HG03439 (cell line): ENCODE data around the gene COL8A1.
"Not testable (repeated sequence)": the region's sequence is repeated elsewhere in the genome, so short reads cannot be mapped to it uniquely, and the experiment has no call there.

ENCODE experiments used
- ATAC-seq: cut with Tn5 transposase; IDR thresholded peaks from one replicate; pipeline ENCODE4 v1.9.1; 2021; ENCODE audit warnings: mild to moderate bottlenecking, moderate library complexity; ENCODE audit not compliant: unreplicated experiment

COL8A1 gene

DNA sequence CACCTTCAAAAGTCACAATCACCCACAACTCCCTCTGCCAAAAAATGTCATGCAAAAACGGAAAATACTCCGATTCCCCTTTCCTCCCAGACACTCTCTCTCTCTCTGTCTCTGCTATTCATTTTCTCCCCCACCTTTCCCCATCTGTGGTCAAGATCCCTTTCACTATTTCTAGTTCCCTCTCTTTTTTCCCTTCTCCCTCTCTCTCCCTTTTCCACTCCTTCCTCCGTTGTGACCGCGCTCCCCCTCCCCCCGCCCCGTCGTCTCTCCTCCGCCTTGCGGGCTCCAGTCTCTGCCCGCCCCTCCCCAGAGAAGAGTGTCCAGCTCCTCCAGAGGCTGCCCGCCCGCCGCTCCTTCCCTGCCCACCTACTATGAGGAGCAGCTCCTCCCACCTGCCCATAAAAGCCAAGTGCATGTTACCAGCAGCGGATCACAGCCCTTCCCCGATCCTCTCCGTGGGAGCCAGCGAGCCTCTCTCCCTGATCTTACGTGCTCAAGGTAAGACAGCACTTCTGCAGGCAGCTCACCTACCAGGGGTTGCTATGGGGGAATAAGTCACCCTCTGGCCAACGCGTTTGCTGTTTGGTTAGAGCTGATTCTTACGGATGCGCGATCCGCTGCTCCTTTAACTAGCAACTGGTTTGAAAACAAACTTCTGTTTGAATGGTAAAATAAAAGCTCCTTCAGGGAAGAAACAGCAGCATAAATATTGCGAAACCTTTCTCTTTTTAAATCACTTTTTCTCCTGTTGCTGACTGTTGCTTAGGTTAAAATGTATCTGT, at the start of gene COL8A1:
Gene COL8A1, plus strand, starts transcription at position 428 of the 782 bp plus-strand sequence. CDS start 152,089 bp downstream, outside the sequence.
- ATAC-seq = no peak

DNA sequence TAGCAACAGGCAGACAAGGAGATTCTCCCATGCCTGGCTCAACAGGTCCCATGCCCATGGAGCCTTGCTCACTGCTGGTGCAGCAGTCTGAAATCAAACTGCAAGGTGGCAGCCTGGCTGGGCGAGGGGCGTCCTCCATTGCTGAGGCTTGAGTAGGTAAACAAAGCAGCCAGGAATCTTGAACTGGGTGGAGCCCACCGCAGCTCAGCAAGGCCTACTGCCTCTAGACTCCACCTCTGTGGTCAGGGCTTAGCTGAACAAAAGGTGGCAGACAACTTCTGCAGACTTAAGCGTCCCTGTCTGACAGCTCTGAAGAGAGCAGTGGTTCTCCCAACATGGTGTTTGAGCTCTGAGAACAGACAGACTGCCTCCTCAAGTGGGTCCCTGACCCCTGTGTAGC, 49.2 kb upstream of the COL8A1 start:
- not testable (repeated sequence) for ATAC-seq

DNA sequence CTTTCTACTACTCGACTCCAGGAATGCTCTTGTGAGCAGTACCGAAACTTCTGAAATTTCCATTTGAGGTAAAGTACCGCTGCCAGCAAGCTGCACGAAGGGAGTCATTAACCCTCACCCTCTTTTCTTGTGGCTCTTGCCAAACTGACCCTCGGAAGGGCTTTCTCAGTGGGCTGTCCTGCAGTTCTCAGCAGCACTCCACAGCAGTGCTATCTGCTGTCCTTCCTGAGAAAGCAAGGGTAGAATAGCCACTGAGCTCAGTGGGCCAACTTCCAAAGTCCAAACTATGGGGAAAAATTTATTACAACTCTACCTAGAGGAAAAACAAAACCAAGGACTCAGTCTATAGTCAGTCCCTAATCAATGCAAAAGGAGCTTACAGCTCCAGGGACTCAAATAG, 38.5 kb upstream of the COL8A1 start:
- ATAC-seq = no peak

DNA sequence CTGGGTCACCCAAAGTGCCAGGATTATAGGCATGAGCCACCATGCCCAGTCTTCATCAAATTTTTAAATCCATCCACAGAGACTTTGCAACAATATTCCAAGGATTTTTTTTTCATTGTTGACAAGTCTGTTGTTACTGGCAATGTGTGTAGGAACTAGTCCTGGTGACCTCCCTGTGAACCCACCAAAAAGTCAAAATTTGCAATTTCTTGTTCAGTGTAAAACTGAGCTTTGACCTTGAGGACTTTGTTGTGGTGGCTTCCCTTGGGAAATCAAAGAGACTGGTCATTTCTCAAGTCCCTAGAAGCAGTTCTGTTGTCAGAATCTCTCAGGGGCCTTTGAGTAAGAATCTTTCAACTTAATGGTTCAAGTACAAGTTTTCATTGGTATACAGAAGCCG, 36.9 kb upstream of the COL8A1 start:
- ATAC-seq = no peak

DNA sequence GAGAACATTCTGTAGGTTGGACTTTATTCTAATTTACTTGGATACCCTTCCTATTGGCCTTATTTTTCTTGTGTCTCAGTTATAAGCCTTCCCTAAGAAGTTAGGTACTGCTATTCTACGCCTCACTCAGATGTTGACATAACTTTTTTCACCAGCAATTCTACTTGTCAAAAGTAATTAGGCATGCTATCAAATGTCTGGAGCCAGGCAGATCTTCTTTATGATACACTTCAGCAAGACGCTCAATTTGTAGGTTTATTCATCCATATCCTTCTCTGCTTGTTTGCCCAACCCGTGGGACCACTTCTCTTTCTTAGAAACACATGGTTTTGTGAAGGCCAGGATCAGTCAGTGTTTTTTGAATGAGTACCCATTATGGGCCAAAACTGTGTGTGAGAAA, 36.2 kb upstream of the COL8A1 start:
- ATAC-seq = no peak

DNA sequence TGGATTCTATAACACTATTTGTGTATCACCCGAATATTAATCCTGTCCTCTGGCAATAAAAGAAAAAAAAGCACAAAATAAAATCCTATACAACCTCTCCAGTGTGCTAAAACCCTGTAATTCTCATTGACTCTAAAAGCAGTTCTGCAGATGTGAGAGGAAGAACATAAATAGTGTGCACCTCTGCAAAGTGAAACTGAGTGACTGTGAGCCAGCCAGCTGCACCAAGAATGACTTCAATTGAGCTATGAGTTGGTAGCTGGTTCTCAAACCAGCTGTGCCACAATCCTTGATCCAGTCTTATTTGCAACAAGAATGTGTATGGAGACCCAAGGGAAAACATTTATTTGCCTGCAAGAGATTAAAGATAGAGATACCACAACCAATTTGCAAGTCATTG, 31.2 kb upstream of the COL8A1 start:
- peak; percentile 93 for ATAC-seq

DNA sequence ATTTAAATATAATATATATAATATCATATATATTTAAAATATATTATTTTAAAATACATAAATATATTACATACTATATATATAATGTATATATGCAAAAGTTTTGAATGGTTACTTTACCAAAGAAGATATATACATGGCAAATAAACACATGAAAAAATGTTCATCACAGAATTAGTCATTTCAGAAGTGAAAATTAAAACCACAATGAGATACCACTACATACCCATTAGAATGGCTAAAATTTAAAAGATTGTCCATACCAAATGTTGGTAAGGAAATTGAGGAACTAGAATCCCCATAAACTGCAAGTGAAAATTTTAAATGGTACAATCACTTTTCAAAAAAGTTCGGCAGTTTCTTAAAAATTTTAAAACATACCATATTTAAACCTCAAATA, 23.6 kb upstream of the COL8A1 start:
- no peak for ATAC-seq

DNA sequence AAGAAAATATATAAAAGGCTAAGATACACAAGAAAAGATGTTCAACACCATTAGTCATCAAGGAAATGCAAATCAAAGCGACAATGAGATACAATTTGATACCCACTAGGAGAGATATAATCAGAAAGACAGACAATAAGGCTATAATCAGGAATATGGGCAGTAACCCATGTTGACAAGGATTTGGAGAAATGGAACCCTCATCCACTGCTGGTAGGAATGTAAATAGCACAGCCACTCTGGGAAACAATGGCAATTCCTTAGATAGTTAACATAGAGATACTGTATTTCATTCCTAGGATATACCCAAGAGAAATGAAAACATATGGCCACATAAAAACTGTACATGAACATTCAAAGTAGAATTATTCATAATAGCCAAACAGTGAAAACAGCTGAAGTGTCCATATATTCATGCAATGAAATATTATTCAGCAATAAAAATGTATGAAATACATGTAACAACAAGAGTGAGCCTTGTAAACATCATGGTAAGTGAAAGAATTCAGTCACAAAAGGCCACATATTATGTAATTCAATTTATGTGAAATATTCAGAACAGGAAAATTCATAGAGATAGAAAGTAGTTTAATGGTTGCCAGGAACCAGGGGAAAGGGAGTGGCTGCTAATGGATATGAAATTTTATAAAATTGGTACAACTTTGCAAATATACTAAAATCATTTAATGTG, 18.2 kb upstream of the COL8A1 start:
- ATAC-seq = no peak

DNA sequence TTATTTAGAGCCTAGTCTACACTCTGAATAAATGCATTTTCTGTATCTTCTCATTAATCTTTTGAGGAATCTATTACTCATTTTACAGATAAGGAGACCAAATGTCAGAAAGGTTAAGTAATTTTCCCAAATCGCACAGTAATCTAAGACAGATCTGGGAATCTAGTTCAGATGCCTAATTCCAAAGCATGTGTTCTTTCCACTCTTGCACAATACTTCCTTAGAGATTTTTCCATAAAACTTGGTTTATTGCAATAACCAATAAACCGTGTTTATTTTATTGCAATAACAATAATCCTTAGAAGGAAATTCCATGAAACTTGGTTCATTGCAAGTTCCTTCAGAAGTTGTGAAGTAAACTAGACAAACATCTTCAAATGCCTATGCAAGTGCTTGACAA, 17.4 kb upstream of the COL8A1 start:
- ATAC-seq = no peak

DNA sequence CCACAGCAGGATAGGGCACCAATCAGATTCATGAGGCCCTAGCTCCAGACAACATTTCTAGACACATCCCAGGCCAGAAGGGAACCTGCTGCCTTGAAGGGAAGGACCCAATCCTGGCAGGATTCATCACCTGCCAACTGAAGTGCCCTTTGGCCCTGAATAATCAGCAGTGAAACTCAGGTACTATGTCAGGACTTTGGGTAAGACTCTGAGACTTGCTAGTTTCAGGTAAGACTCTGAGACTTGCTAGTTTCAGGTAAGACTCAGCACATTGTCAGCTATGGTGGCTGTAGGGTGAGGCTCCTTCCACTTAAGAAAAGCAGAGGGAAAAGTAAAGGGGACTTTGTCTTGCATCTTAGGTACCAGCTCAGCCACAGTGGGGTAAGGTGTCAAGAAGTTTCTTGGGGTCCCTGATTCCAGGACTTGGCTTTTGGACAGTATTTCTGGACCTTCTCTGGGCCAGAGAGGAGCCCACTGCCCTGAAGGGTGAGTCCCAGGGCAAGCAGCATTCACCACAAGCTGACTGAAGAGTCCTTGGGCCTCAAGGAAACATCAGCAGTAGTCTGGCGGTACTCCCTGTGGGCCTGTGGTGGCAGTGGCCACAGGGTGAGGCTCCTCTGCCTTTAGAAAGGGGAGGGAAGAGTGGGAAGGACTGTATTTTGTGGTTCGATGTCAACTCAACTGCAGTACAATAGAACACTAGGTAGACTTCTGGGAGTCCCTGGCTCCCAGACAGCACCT, 13.7 kb upstream of the COL8A1 start:
- ATAC-seq = no peak

DNA sequence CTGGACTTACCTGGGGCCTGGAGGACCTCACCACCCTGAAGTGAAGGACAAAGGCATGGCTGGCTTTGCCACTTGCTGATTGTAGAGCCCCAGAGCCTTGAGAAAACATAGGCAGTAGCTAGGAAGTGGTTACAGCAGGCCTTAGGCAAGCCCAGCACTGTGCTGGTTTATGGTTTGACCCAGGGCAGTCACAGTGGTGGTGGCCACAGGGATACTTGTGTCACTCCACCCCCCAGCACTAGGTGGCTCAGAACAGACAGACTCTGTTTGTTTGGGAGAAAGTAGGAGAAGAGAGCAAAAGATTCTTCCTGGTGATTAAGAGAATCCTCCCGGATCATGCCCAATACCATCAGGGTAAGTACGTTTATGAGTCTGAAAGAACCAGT, 13.2 kb upstream of the COL8A1 start:
- ATAC-seq = no peak

DNA sequence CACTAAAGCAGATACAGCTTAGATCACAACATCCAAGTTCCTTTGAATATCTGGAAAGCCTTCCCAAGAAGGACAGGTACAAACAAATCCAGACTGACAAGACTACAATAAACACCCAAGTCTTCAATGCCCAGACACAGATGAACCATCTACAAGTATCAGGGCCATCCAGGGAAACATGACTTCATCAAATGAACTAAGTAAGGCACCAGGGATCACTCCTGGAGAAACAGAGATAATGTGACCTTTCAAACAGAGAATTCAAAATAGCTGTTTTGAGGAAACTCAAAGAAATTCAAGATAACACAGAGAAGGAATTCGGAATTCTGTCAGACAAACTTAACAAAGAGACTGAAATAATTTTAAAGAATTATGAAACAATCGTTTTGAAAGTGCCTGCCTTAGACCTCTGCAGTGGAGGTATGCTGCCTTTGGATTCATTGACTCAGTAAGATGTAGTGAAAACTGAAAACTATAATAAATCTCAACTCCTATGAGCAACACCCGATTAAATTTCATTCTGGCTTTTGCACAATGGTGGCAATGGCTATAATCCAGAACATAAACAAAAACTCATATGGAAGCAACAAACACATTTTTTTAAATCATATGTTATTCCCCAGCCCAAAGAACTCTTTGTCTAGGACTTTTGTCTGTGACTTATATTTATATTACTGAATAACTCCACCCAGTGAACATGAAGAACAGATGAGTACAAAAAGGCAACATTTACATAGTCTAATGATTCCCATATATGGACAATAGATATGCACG, 12.6 kb upstream of the COL8A1 start:
- no peak for ATAC-seq

DNA sequence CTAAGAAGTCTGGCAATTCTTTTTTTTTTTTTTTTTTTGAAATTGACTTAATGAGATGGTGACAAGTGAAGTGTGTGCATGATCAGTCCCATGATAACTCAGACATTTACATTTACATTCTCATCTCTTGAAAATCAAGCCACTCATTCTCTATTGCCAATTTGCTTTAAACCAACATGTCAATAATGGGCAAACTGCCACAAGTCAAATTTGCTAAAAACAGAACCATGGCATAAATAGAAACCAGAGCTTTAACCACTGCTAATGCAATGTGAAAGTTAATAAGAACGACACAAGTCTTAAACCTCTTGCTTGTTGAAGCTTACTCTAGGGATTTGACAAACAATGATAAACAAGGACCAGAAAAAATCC, 12.0 kb upstream of the COL8A1 start:
- ATAC-seq = peak; percentile 66

DNA sequence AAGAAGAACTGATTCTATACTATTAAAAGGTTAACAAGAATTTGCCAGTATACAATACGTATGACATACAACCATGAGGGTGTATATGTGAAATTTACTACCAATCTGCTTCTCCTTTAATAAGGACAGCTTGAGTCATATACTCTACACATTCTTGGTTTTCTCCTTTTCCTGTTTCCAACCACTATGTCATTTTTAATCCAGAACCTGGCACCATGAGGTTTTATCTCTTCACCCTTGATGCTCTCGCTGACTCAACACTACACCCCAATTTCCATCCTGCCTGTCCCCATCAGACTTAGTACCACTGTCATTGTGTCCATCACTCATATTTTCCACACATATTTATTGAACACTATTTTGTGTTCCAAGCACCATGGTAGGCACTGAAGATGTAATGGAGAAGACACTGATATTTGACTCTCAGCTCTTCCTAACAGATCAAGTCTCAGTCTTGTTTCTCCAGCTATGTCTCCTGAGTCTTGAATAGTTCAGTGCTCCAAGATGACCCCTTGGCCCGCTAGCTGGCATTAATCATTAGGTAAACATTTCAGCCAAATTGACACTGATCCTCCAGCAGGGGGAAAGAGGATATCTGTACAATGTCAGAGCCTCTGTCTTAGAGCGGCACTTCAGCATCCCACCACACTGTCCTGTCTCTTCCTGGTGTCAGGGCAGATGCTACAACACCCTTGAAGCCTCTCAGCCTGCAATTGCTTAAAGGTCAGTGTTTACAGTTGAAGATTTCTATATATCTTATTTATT, 11.2 kb upstream of the COL8A1 start:
- no peak for ATAC-seq

DNA sequence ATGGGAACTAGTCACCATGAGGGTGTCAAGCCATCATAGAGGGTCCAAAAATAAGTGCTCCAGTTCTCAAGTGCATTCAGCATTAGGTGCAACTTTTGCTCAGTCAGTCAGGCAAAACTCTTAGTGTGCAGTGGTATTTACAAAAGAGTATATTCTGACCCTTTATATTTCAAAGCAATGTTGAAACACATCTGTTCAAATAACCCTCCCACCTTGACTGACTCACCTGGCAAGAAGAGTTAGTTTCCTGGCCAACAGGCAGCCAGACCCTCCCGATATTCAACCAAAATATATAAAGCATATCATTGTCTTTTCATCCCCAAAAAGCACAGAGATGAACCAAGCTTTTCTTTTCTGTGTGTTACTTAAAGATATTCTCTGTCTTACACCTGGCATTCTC, 7.6 kb upstream of the COL8A1 start:
- no peak for ATAC-seq

DNA sequence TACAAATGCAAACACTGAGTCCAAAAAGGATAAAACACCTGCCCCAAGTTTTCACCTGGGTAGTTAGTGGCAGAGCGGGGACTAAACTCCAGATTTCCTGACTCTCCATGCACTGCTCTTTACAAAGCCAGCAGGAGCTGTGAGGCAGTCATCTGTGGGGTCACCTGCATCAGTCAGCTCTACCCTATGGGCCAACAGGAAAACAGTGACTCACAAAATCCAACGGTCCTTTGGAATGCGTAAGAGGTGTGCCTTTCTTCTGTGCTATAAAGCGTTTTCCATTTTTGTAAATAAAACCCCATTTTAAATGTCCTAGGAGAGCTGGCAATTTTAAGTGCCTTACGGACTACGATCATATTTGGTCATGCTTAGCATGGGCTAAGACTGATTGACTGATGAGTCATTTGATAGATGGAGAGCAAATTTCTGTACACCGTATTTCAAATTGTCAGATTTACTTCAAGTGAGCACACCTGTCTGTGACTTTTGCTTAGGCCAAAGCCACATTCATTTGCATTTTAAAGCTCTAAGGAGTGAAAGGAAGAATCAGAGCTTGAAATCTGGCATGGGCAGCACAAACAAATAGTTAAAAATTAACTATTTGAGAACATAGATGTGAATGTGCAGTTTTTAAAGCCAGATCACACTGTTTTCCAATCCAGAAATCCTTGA, 4.4 kb upstream of the COL8A1 start:
- no peak for ATAC-seq

DNA sequence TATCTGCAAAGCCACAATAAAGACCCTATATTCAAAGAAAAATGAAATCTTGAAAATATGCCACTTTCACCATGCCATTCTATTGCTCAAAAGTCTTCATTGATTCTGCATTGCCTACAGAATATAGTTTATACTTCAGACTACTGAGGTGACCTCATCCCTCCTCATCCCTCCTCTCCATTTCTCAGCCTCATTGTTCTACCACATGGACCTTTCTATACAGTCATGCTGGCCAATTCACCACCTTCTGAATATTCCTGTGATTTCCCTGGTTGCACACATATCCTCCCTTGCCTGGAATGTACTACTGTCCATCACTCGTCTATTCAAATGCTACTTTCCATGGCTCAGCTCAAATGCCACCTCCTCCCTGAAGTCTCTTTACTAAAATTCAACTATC, 3.5 kb upstream of the COL8A1 start:
- ATAC-seq = no peak

DNA sequence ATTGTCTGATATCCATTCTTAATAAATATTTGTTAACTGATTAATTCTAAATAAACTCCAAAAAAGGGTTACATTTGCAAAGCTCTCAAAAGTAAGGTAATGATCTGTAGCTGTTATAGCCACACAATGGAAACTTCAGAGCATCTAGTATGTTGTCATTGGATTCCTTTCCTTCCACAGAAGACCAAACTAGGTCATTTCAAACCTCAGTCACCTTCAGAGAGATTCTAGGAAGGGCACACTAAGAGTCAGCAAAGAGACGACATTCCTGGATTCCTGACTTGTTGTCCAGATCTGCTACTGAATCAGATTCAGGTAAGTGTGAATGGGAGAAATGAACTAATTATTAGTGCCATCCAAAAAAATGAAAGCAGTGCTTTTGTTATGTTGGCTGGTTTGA, 3.0 kb upstream of the COL8A1 start:
- no peak for ATAC-seq

DNA sequence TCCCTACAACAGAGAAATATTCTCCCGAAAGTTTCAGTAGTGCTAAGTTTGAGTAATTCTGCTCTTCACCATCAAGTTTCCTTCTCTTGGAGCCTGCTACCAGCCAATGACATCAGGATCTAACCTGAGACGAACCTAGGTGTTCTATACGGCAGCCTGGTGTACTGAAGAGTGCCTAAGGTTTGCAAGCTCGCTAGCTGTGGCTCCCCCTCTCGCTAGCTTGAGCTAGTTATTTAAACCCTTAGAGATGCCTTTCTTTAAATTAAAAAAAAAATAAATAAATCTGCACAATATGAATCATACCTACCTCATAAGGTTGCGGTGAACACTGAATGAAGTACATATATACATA, 1.4 kb upstream of the COL8A1 start:
- no peak for ATAC-seq
